HCT116 (cell line): ENCODE measurements around the gene CYP2S1. TPM values are rescaled to one million over a fixed set of nuclear protein-coding genes. Genes with fewer than 3 reads are reported as not detected.

ENCODE experiments used
- ATAC-seq: fragments of 200-7000 bp; cut with Tn5 transposase; 2 replicates; pipeline ENCODE4 v1.9.1; 2020; ENCODE audit warnings: mild to moderate bottlenecking, moderate library complexity
- BruUV-seq: library from RNA; stranded (reverse); fragments of 400-500 nt; replicated peaks from 2 replicates; lab custom pipeline; 2021; lab: Mats Ljungman, UMichigan
- CTCF ChIA-PET: fragments of 300-600 bp; sonication (Branson Sonifier 250); formaldehyde crosslinking; loops from one replicate; lab custom pipeline; 2021; ENCODE audit warnings: antibody characterized with exemption; lab: Charles Lee
- POLR2A ChIA-PET: fragments of 300-600, 350-600 bp; sonication (Branson Sonifier 250); formaldehyde crosslinking; loops from one replicate; lab custom pipeline; 2021; ENCODE audit warnings: antibody characterized with exemption; lab: Charles Lee
- RAD21 ChIA-PET, 2 experiments: fragments of 300-600 bp; sonication (Branson Sonifier 250); formaldehyde crosslinking; loops; one replicate each; lab custom pipeline; 2023; ENCODE audit warnings: low total read pairs in 2 of 2; ENCODE audit not compliant: uncharacterized antibody in 2 of 2, unreplicated experiment in 2 of 2, low non-redundant PET in 1 of 2; lab: Charles Lee
- DNase-seq: peaks from one replicate; pipeline ENCODE4 v3.0.0-alpha.2; 2010; ENCODE audit warnings: low read depth, low spot score
- H2AFZ ChIP-seq: fragments of 200-600 bp; shearing (Covaris generic), sonication (generic); 2 replicates; pipeline ENCODE4 v1.6.1; 2017; ENCODE audit warnings: low read depth, mixed run types, mixed read lengths, antibody characterized with exemption, low read length; ENCODE audit not compliant: poor library complexity, severe bottlenecking
- H3K27ac ChIP-seq: 2 replicates; pipeline ENCODE4 v1.5.1; 2012; ENCODE audit warnings: low read depth, low read length
- H3K27me3 ChIP-seq: fragments of 200-600 bp; sonication (generic); 2 replicates; pipeline ENCODE4 v1.6.1; 2016; ENCODE audit warnings: mixed run types, low read length, mixed read lengths; ENCODE audit not compliant: insufficient read depth
- H3K36me3 ChIP-seq, 2 experiments: fragments of 200-500 bp in 1 of 2; fragments of 200-600 bp in 1 of 2; sonication (Bioruptor generic) in 1 of 2; sonication (generic) in 1 of 2; 2 replicates each; pipeline versions ENCODE4 v1.5.1 to v1.6.1; 2014 to 2016; ENCODE audit warnings: low read length in 2 of 2, inconsistent platforms in 1 of 2, mixed read lengths in 1 of 2, mixed run types in 1 of 2; ENCODE audit not compliant: insufficient read depth in 2 of 2, control insufficient read depth in 1 of 2
- H3K4me1 ChIP-seq, 2 experiments: fragments of 200-600 bp in 1 of 2; sonication (generic) in 1 of 2; 2 replicates each; pipeline versions ENCODE4 v1.5.1 to v1.6.1; 2012 to 2017; ENCODE audit warnings: low read length in 2 of 2, inconsistent platforms in 1 of 2, mild to moderate bottlenecking in 1 of 2, mixed read lengths in 1 of 2, mixed run types in 1 of 2, moderate library complexity in 1 of 2; ENCODE audit not compliant: insufficient read depth in 2 of 2, control insufficient read depth in 1 of 2
- H3K4me2 ChIP-seq: fragments of 200-600 bp; sonication (generic); 2 replicates; pipeline ENCODE4 v1.6.1; 2017; ENCODE audit warnings: mixed run types, low read length, mixed read lengths
- H3K4me3 ChIP-seq, 2 experiments: fragments of 200-600 bp in 1 of 2; sonication (generic) in 1 of 2; replicated peaks in 1 of 2; 2 replicates each; pipeline ENCODE4 v1.5.1; 2011 to 2016; ENCODE audit warnings: low read length in 2 of 2, control low read depth in 1 of 2, low read depth in 1 of 2, mild to moderate bottlenecking in 1 of 2, mixed read lengths in 1 of 2, mixed run types in 1 of 2
- H3K79me2 ChIP-seq: fragments of 200-600 bp; sonication (generic); 2 replicates; pipeline ENCODE4 v1.6.1; 2017; ENCODE audit warnings: mild to moderate bottlenecking, mixed run types, low read length, moderate library complexity, mixed read lengths; ENCODE audit not compliant: insufficient read depth
- H3K9ac ChIP-seq: fragments of 200-600 bp; sonication (generic); 2 replicates; pipeline ENCODE4 v1.6.1; 2016; ENCODE audit warnings: low read length, mixed read lengths
- H3K9me2 ChIP-seq: fragments of 200-600 bp; sonication (generic), shearing (Covaris generic); 2 replicates; pipeline ENCODE4 v1.6.1; 2017; ENCODE audit warnings: mixed run types, mild to moderate bottlenecking, moderate library complexity; ENCODE audit not compliant: insufficient read depth
- H3K9me3 ChIP-seq, 2 experiments: fragments of 200-500 bp in 1 of 2; fragments of 200-600 bp in 1 of 2; sonication (Bioruptor generic) in 1 of 2; sonication (generic) in 1 of 2; 2 replicates each; pipeline ENCODE4 v1.6.1; 2014 to 2017; ENCODE audit warnings: low read length in 2 of 2, mixed read lengths in 2 of 2, inconsistent platforms in 1 of 2, low read depth in 1 of 2, mild to moderate bottlenecking in 1 of 2, mixed run types in 1 of 2, moderate library complexity in 1 of 2; ENCODE audit not compliant: control insufficient read depth in 1 of 2, insufficient read depth in 1 of 2
- H4K20me1 ChIP-seq: fragments of 200-600 bp; sonication (generic), shearing (Covaris generic); 2 replicates; pipeline ENCODE4 v1.6.1; 2017; ENCODE audit warnings: mixed run types, mild to moderate bottlenecking, moderate library complexity; ENCODE audit not compliant: insufficient read depth
- CBX3 ChIP-seq: IDR thresholded peaks from 2 replicates; pipeline ENCODE4 v1.6.1; 2012; ENCODE audit warnings: low read depth
- CEBPB ChIP-seq: IDR thresholded peaks from 2 replicates; pipeline ENCODE4 v1.6.1; 2012; ENCODE audit warnings: low read depth
- CTCF ChIP-seq, 3 experiments: fragments of 200-600 bp in 1 of 3; sonication (generic) in 1 of 3; IDR thresholded peaks in 2 of 3; conservative IDR thresholded peaks in 1 of 3; 2 replicates each; pipeline ENCODE4 v1.5.1; 2012 to 2017; ENCODE audit warnings: low read depth in 2 of 3, low read length in 2 of 3, antibody characterized with exemption in 1 of 3, borderline replicate concordance in 1 of 3, control low read depth in 1 of 3, mild to moderate bottlenecking in 1 of 3, mixed read lengths in 1 of 3, mixed run types in 1 of 3, moderate library complexity in 1 of 3; ENCODE audit not compliant: insufficient read depth in 1 of 3
- ELF1 ChIP-seq: IDR thresholded peaks from 2 replicates; pipeline ENCODE4 v1.6.1; 2012; ENCODE audit warnings: low read depth, borderline replicate concordance
- EZH2 ChIP-seq: fragments of 200-600 bp; sonication (generic); IDR thresholded peaks from 2 replicates; pipeline ENCODE4 v1.6.1; 2017; ENCODE audit warnings: antibody characterized with exemption, mixed run types
- EZH2phosphoT487 ChIP-seq: fragments of 200-600 bp; IDR thresholded peaks from 2 replicates; pipeline ENCODE4 v1.6.1; 2018; ENCODE audit warnings: antibody characterized with exemption, borderline replicate concordance
- JUND ChIP-seq: IDR thresholded peaks from 2 replicates; pipeline ENCODE4 v1.6.1; 2012
- MAX ChIP-seq: IDR thresholded peaks from 2 replicates; pipeline ENCODE4 v1.6.1; 2012
- POLR2AphosphoS5 ChIP-seq: IDR thresholded peaks from 2 replicates; pipeline ENCODE4 v1.6.1; 2011; ENCODE audit warnings: mild to moderate bottlenecking, low read depth, low read length, moderate library complexity
- RAD21 ChIP-seq: IDR thresholded peaks from 2 replicates; pipeline ENCODE4 v1.6.1; 2012; ENCODE audit warnings: low read depth, mild to moderate bottlenecking
- SP1 ChIP-seq: IDR thresholded peaks from 2 replicates; pipeline ENCODE4 v1.6.1; 2012; ENCODE audit warnings: low read depth
- TCF7L2 ChIP-seq: IDR thresholded peaks from 2 replicates; pipeline ENCODE4 v1.7.0; 2011; ENCODE audit warnings: borderline replicate concordance, inconsistent platforms; ENCODE audit not compliant: insufficient read depth, insufficient read length; ENCODE audit errors: extremely low read depth
- intact Hi-C: fragments of 100-400 bp; cut with micrococcal nuclease; formaldehyde crosslinking; loops from 2 replicates; pipeline ENCODE4 v1.10.0; 2022
- total RNA-seq: library from RNA; stranded (reverse); gene quantifications from one replicate; pipeline ENCODE4 v1.2.1, GENCODE V29; 2021; ENCODE audit not compliant: unreplicated experiment

The CYP2S1 gene
- total RNA-seq, 1 experiment from 2014 or later: 17.6 TPM

DNA sequence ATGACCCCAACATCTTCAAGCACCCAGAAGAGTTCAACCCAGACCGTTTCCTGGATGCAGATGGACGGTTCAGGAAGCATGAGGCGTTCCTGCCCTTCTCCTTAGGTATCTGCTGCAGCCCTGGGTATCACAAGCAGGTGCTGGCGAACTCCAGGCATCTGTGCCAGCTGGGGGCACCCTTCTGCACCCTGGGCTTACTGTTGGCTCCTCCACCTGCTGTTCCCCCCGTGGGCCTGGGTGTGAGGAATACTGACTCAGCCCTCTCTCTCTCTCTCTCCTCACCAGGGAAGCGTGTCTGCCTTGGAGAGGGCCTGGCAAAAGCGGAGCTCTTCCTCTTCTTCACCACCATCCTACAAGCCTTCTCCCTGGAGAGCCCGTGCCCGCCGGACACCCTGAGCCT lies 13.0 kb downstream of the CYP2S1 start:
- H3K9me3 ChIP-seq: no peaks in the 10 kb centered on the region
- CTCF ChIA-PET: interaction anchor here (2.9 to 5.2 kb wide), 2 partner anchors 56 to 103 kb away, joined by 22 to 70 read pairs; partner anchors contain the start of gene HNRNPUL1
- no peak for DNase-seq

GRCh38 chr19:41206456-41206855 lies 13.4 kb downstream of the CYP2S1 start:
- H3K79me2 ChIP-seq: no peaks in the 10 kb centered on the region
- no peak overlapping the region for H3K9ac ChIP-seq
- H3K9me3 ChIP-seq: no peaks in the 10 kb centered on the region
- H2AFZ ChIP-seq: no peak overlapping the region
- intact Hi-C loops: no loop called here
- ATAC-seq (no peak), DNase-seq (no peak)
- no TSS peak for BruUV-seq
- no peaks in the 10 kb centered on the region for H3K9me2 ChIP-seq
- ChIA-PET CTCF (interaction anchor here (5.2 kb wide), 1 partner anchor 56 kb away, joined by 70 read pairs; the partner anchor contains the start of gene HNRNPUL1), RAD21 (no interaction called here), POLR2A (no interaction called here)
- H4K20me1 ChIP-seq: no peaks in the 10 kb centered on the region
- H3K4me3 ChIP-seq: no peak overlapping the region
- H3K36me3 ChIP-seq: peaks cover 3 to 9% of the 10 kb centered on the region in 2 experiments; a peak in 3 of 4 replicates
- no peak overlapping the region for H3K4me2 ChIP-seq
- TF ChIP-seq CEBPB (no peak), EZH2phosphoT487 (no peak), JUND (no peak), POLR2AphosphoS5 (no peak), SP1 (no peak), MAX (no peak), ELF1 (no peak), TCF7L2 (no peak), EZH2 (no peak), CBX3 (no peak), CTCF (IDR thresholded peaks at IDR 0.05 in 2 of 3, conservative IDR thresholded peaks at IDR 0.05 in 1 of 3; ENCODE audit: borderline replicate concordance in 1 of 3, insufficient read depth in 1 of 3, low read depth in 2 of 3, low read length in 2 of 3) (no peak)
- H3K27ac ChIP-seq: no peak overlapping the region
- 0 out of 4 replicates have a peak, but pooled peaks cover 0 to 3% of the 10 kb centered on the region in 2 experiments for H3K4me1 ChIP-seq
- H3K27me3 ChIP-seq: no peaks in the 10 kb centered on the region

More for the DNA sequence above, 13.0 kb downstream of the CYP2S1 start:
- H3K4me2 ChIP-seq: no peak overlapping the region
- RAD21 ChIA-PET: no interaction called here
- TF ChIP-seq ELF1 (no peak), RAD21 (peak; percentile 35), MAX (peak; percentile 14; the same call in 1 of the 2 replicates)
- no peak overlapping the region for H3K4me3 ChIP-seq
- H3K4me1 ChIP-seq: 0 out of 4 replicates have a peak, but pooled peaks cover 0 to 3% of the 10 kb centered on the region in 2 experiments
- H3K27me3 ChIP-seq: no peaks in the 10 kb centered on the region
- H3K9me2 ChIP-seq: no peaks in the 10 kb centered on the region
- peaks cover 3 to 9% of the 10 kb centered on the region in 2 experiments; a peak in 3 of 4 replicates for H3K36me3 ChIP-seq
- BruUV-seq: no TSS peak
- no peaks in the 10 kb centered on the region for H4K20me1 ChIP-seq
- intact Hi-C loops: no loop called here
- H2AFZ ChIP-seq: no peak overlapping the region
- no peak overlapping the region for H3K9ac ChIP-seq
- POLR2A ChIA-PET: no interaction called here
- no peak; the same call in 1 of the 2 replicates for ATAC-seq
- no peaks in the 10 kb centered on the region for H3K79me2 ChIP-seq
- H3K27ac ChIP-seq: no peak overlapping the region
